ENCODE data around the gene PUDP.
A peak's percentile ranks its signal among the peaks of the same experiment; 100 is the strongest.
"Not testable (repeated sequence)": the region's sequence is repeated elsewhere in the genome, so short reads cannot be mapped to it uniquely, and the experiment has no call there.

PUDP gene

DNA sequence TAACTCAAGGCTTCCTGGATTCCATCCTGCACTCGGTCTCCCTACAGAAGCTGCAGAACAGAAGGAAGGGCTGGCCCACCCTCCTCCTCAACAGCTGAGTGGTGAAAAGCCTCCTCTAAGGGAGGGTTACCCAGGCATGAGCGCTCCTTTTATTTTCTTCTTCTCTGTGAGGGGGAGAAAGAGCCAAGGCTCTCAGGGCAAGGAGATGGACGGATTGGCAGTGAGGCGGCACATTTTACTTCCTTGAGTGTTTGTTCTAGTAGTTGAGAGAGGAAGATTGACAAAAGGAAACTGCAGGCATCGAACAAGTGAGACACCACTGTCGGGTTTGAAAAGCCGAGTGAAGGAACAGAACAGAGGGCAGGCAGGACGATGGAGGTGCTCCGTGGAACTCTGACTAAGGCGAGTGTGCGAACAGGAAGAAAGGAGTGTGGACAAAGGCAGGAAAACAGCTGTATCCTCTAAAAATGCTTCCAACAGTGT, 38.9 kb downstream of the PUDP start:
- no peak for DNase-seq (ENCODE audit: low spot score)

- no peak for DNase-seq (ENCODE audit: low spot score)
Observed at GRCh38 chrX:7108030-7108429, 39.9 kb downstream of the PUDP start.

DNA sequence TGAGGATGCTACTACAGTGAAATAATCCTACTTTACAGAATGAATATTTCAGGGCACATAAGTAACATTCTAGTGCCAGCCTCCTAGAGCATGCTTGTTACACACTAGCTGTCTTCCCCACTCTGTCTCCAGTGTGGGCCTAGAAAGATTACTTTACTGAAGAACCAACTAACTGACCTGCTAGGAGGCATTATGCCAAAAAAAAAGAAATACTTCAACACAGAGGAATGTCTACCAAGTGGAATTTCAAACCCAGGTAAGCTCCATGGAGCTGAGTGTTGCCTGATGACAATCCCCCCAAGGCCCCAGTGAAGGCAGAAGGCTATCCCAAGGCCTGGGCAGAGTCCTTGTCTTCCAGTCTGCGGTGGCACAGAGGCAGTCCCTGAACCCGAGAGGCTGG, 41.3 kb downstream of the PUDP start:
- no peak for DNase-seq (ENCODE audit: low spot score)

GRCh38 chrX:7102119-7102518, 45.8 kb downstream of the PUDP start:
- DNase-seq (ENCODE audit: low spot score): no peak

- no peak for DNase-seq (ENCODE audit: low spot score)
Observed at GRCh38 chrX:7100022-7100421, 47.9 kb downstream of the PUDP start.

- DNase-seq (ENCODE audit: low spot score): not testable (repeated sequence)
Observed at GRCh38 chrX:7095657-7096056, 52.3 kb downstream of the PUDP start.

DNA sequence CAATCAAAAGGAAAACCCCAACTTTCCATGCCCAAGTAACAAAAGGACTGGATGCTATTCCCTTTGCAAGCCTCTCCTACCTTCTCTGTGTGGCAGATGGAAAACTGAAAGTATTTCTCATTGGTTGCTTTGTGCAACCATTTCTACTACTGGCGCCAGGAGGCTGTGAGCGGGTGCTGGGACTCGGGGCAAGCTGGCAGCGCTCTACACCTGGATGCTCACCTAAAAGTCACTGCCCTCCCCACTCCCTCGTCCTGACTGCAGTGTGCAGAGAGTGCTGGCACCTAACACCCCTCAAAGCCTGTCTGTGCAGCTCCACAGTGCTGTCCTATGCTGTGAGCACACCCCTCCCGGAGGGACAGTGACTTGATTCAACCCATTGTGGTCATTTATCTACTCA, 54.6 kb downstream of the PUDP start:
- no peak for DNase-seq (ENCODE audit: low spot score)

DNA sequence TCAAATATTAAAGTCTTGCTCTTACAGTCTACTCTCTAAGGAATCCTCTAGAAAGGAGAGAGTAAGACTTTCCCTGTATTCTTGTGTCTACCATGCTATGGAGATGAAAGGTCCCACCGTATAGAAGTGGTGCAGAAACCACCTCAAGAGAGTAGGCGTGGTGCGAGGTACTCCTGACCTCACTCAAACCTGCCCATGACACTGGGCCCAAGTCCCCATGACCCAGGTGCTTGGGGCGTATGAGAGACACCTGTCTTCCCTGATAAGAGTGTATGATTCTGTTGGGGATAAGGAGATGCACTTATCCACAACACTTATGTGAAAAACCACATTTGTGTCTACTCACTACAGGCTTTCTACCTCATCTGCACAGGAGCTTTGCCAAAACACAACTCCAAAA, 55.4 kb downstream of the PUDP start:
- DNase-seq (ENCODE audit: low spot score): no peak

DNA sequence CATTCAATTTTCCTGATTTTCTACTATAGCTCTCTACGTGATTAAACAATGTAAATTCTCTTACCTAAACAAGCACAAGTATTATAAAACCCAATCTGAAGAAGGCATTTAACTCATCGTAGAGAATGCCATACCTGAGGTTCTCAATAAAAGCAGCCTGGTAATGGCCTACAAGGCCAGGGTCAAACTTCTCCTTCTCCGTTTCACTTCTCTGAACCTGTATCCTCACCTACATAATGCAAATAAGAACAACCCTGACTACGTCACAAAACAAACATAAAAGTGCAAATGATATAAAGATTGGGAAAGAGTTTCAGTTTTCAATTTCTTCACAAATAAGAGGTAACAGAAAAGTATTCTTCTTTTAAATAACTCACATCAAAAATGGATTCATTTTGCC, 56.0 kb downstream of the PUDP start:
- DNase-seq (ENCODE audit: low spot score): no peak

GRCh38 chrX:7090641-7091040, 57.3 kb downstream of the PUDP start:
- no peak for DNase-seq (ENCODE audit: low spot score)

DNA sequence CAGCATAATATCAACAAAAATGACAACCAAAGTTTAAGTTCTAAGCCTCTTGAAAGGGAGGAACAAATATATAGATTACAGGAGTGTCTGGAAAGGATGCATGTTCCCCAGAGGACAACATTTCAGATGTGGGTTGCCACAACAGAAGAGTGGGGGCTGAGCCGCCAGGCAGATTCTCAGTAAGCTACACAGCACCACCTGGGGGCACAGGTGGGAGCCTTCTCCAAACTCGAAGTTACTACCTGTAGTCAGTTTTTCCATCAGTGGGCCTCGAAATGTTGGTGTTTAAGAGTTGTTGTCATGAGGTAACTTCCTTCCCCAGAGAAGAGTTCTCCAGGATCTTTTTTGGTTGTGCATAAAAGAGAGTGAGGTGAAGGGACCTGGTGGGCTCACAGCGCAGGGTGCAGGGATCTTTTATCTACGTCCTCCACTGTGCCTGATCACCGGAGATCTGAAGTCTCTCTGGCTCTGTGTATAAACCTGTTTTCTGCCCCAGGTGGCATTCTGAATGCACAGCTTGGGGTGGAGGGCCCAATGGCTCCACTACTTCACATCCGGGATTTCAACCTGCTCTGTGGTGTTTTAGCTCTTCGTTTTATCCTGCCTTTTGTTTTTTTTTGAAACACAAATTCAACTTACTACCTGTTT, 58.9 kb downstream of the PUDP start:
- peak; percentile 7 for DNase-seq (ENCODE audit: low spot score)

DNA sequence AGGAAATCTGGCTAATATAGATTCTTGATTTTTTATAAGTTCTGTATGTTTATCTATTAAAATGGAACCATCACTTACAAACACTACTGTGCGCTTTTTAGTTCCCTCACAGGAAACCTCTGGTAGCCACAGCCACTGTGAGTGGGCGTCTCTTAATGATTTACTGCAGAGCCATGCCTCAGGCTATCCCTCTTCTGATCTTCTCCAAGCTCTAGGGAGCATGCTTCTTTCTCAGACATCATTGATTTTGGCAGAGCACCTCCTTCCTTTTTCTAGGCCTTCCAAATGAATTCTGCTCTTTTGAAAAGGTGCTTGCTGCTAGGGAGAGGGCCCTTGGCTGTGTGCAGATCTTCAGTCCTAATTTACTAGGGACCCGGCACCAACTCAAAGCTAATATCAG, 61.6 kb downstream of the PUDP start:
- no peak for DNase-seq (ENCODE audit: low spot score)

DNA sequence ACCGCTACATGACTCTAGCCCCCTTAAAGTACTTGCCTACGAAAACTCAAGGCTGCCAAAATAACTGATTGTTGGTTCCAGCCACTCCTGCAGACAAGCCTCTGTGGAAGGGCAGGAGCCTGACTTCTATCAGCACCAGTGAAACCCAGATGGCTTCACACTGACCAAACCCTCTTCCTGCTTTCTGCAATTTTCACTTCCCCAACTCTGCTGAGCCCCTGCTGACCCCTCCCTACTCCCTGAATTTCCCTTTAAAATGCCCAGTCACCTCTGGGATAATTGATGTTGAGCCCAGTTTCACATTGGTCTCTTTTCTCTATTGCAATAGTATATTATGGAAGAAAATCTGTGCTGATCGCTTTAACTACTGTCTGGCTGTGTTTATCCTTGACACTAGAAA, 62.1 kb downstream of the PUDP start:
- DNase-seq (ENCODE audit: low spot score): no peak

DNA sequence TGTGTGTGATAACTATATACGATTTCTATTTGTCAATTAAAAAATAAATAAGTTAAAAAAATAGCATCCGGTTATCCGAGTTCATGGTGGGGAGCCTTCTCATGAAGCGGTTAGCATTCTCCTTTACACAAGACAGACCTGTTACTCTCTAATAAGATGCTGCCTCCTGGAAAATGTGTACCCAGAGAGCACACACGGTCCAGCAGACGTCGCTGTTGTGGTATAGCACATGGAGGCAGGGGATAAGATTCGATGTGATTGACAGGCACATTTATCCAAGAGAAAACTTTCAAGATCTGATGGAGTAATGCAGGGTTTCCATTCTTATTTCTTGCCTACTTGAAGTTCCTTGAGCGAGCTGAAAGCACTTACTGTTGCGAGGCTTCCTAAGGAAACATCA, 63.1 kb downstream of the PUDP start:
- DNase-seq (ENCODE audit: low spot score): no peak

GRCh38 chrX:7083468-7084396, 64.2 kb downstream of the PUDP start:
- peak; percentile 75 for DNase-seq (ENCODE audit: low spot score)

DNA sequence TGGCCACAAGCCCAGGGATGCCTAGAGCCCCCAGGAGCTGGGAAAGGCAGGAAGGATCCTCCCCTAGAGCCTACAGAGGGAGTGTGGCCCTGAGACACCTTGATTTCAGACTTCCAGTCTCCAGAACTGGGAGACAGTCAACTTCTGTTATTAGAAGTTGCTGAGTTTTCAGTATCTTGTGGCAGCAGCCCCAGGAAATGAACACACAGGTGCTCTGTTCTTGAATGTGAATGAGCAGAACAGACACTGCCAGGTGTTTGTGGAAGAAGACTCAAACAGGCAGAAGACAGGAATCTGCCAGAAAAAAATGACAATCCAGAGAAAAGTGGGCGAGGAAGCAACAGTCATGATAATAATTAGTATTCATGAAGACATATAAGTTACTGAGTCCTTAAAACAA, 64.9 kb downstream of the PUDP start:
- no peak for DNase-seq (ENCODE audit: low spot score)

DNA sequence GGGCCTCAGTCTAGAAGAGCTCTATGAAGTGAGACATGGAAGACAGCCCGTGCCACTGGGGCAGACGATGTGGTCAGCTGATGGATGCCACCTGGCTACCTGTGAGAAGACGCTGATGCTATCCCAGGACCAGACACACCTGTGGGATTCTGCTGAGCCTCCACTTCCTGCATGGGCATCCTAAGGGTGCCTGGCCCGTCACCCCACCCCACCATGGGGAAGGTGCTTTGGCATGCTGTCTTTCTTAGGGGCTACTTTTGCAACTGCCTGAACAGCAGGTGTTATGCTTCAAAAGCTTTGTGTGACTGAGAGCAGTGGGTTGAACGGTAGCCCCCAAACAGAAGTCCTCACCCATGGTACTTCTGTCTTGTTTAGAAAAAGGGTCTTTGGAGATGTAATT, 65.4 kb downstream of the PUDP start:
- no peak for DNase-seq (ENCODE audit: low spot score)

DNA sequence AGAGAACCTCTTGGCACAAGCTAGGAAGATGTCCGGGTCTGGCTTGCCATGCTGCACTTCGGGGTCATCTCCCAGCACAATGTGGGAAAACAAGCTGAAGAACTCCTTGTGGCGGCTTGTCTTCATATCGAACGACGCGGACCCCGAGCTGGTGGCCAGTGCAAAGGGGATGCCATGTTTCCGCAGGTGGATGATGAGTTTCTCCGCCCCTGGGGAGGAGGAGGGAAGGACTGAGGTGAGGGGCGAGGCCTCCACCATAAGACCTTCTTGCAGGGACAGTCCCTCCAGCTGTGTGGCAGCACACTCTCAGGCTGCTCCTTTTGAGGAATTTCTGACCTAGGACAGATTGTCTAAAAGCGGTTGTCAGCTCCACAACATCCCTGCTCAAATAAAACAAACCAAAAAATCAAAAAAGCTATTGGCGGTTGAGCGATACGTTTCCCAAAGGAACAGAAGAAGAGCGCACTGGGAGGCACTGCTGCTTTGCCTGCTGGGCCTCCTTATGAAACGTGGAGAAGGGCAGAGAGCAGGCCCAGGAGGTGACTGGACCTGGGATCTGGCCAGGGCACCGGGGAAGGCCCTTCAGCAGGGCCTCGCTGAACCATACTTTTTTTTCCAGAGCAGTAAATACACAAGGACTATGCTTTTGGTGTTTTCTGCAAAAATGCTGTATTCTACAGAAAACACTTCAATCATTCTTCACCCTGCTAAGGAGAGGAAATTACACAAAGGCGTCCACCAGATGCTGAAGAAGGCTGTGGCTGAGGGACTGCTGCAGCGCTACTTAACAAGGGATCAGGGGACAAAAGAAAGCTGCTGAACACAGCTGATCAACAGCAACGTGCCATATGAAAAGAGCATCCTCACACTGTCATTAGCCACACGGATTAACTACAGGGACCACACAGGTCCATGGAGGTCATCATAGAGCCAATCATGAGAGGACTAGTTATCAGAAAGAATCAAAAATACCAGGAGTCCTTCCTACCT, 70.4 kb downstream of the PUDP start:
- DNase-seq (ENCODE audit: low spot score): no peak

- no peak for DNase-seq (ENCODE audit: low spot score)
Observed at GRCh38 chrX:7076245-7076661, 71.7 kb downstream of the PUDP start.

GRCh38 chrX:7074908-7075204, 73.1 kb downstream of the PUDP start:
- DNase-seq (ENCODE audit: low spot score): no peak

DNA sequence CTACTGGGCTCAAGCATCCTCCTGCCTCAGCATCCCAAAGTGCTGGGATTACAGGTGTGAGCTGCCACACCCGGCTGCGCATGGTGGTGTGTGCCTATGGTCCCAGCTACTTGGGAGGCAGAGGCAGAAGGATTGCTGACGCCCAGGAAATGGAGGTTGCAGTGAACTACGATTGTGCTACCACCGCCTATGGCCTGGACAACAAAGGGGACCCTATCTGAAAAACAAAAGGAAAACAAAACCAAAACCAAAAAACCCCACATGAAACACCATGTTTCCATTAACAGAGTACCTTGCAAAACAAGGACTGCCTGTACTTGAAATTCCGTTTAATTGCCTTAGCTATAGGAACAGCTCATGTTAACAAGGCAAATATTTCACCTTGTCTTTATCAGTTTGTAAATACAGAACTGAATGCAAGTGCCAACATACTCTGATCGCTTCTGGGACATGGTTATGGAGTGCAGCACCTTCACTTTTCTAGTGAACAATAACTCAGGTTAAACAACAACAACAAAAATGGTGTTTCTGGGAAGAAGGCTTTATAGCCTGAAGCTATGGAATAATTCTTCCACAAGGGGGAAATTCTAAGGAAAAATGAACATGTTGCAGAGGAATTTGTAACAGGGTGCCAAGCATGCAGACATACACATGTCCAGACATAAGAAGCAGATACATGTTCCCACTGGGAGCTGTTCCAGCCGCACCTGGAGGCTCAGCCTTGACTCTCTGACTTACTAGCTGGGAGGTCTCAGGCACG, 73.6 kb downstream of the PUDP start:
- DNase-seq (ENCODE audit: low spot score): no peak

GRCh38 chrX:7073336-7073735, 74.6 kb downstream of the PUDP start:
- no peak for DNase-seq (ENCODE audit: low spot score)

Data from RKO (cell line).